SK-N-SH treated with all-trans-retinoic acid at 6 μM for 48 hours (cell line): ENCODE results near the gene DIP2C.

Source experiments
- ATAC-seq: fragments of 200-7000 bp; cut with Tn5 transposase; 3 replicates; pipeline ENCODE4 v1.9.1; 2020; ENCODE audit warnings: mild to moderate bottlenecking, moderate library complexity
- ARNTL ChIP-seq: fragments of 450-650 bp; formaldehyde crosslinking; IDR thresholded peaks from 2 replicates; pipeline ENCODE4 v1.5.0; 2020; ENCODE audit warnings: low read depth, mild to moderate bottlenecking, moderate library complexity, borderline replicate concordance
- BACH2 ChIP-seq: fragments of 250-450 bp; sonication (Bioruptor Pico); IDR thresholded peaks from 2 replicates; pipeline ENCODE4 v1.9.0; 2021; ENCODE audit warnings: mild to moderate bottlenecking, borderline replicate concordance
- CREB5 ChIP-seq: fragments of 250-450 bp; sonication (Bioruptor Pico); IDR thresholded peaks from 2 replicates; pipeline ENCODE4 v1.5.1; 2020; ENCODE audit warnings: low read depth, mild to moderate bottlenecking, moderate library complexity
- CSDC2 ChIP-seq: fragments of 250-450 bp; sonication (Bioruptor Pico); IDR thresholded peaks from 2 replicates; pipeline ENCODE4 v1.5.0; 2020; ENCODE audit warnings: mild to moderate bottlenecking, moderate library complexity
- CSRNP3 ChIP-seq: fragments of 250-450 bp; sonication (Bioruptor Pico); IDR thresholded peaks from 2 replicates; pipeline ENCODE4 v1.5.1; 2021; ENCODE audit warnings: mild to moderate bottlenecking, moderate library complexity
- ESRRG ChIP-seq: fragments of 250-450 bp; sonication (Bioruptor Pico); IDR thresholded peaks from 2 replicates; pipeline ENCODE4 v1.6.1; 2021; ENCODE audit warnings: mild to moderate bottlenecking
- GLIS3 ChIP-seq: fragments of 250-450 bp; sonication (Bioruptor Pico); IDR thresholded peaks from 2 replicates; pipeline ENCODE4 v1.5.0; 2020; ENCODE audit warnings: mild to moderate bottlenecking, moderate library complexity
- ISL1 ChIP-seq: fragments of 250-450 bp; sonication (Bioruptor Pico); IDR thresholded peaks from 2 replicates; pipeline ENCODE4 v2.1.2; 2022; ENCODE audit warnings: mild to moderate bottlenecking, moderate library complexity
- OSR1 ChIP-seq: fragments of 250-450 bp; sonication (Bioruptor Pico); IDR thresholded peaks from 2 replicates; pipeline ENCODE4 v1.8.0; 2022; ENCODE audit warnings: moderate library complexity, mild to moderate bottlenecking, inconsistent platforms
- PATZ1 ChIP-seq: fragments of 250-450 bp; sonication (Bioruptor Pico); IDR thresholded peaks from 2 replicates; pipeline ENCODE4 v1.8.0; 2020; ENCODE audit warnings: mild to moderate bottlenecking, moderate library complexity, borderline replicate concordance
- POU6F1 ChIP-seq: fragments of 250-450 bp; sonication (Bioruptor Pico); IDR thresholded peaks from 2 replicates; pipeline ENCODE4 v1.8.0; 2021; ENCODE audit warnings: low read depth, mild to moderate bottlenecking, moderate library complexity, borderline replicate concordance
- PPARA ChIP-seq: fragments of 250-450 bp; sonication (Bioruptor Pico); IDR thresholded peaks from 2 replicates; pipeline ENCODE4 v1.5.0; 2020; ENCODE audit warnings: mild to moderate bottlenecking, borderline replicate concordance
- RARB ChIP-seq: fragments of 250-450 bp; sonication (Bioruptor Pico); IDR thresholded peaks from 2 replicates; pipeline ENCODE4 v1.8.0; 2021; ENCODE audit warnings: mild to moderate bottlenecking, moderate library complexity
- SNAI2 ChIP-seq: fragments of 250-450 bp; sonication (Bioruptor Pico); IDR thresholded peaks from 2 replicates; pipeline ENCODE4 v1.5.0; 2020; ENCODE audit warnings: mild to moderate bottlenecking, moderate library complexity
- TCF4 ChIP-seq: fragments of 250-450 bp; sonication (Bioruptor Pico); IDR thresholded peaks from 2 replicates; pipeline ENCODE4 v1.8.0; 2021; ENCODE audit warnings: mild to moderate bottlenecking, moderate library complexity, borderline replicate concordance
- TOX ChIP-seq: fragments of 250-450 bp; sonication (Bioruptor Pico); IDR thresholded peaks from 2 replicates; pipeline ENCODE4 v1.8.0; 2021; ENCODE audit warnings: mild to moderate bottlenecking, moderate library complexity, borderline replicate concordance
- ZC3H10 ChIP-seq: fragments of 250-450 bp; sonication (Bioruptor Pico); IDR thresholded peaks from 2 replicates; pipeline ENCODE4 v1.5.1; 2021; ENCODE audit warnings: mild to moderate bottlenecking, moderate library complexity
- ZFP30 ChIP-seq: fragments of 450-650 bp; formaldehyde crosslinking; IDR thresholded peaks from 2 replicates; pipeline ENCODE4 v1.5.0; 2022; ENCODE audit warnings: mild to moderate bottlenecking, moderate library complexity
- ZNF70 ChIP-seq: fragments of 450-650 bp; formaldehyde crosslinking; IDR thresholded peaks from 2 replicates; pipeline ENCODE4 v1.5.0; 2020; ENCODE audit warnings: mild to moderate bottlenecking, moderate library complexity

Gene DIP2C

GRCh38 chr10:511849-512191 lies 177.6 kb downstream of the DIP2C start:
- no peak for ATAC-seq
- TF ChIP-seq BACH2 (CRISPR knock-in tag) (no peak), ESRRG (CRISPR knock-in tag) (no peak), POU6F1 (CRISPR knock-in tag) (no peak), RARB (no peak), CREB5 (CRISPR knock-in tag) (no peak), ZC3H10 (CRISPR knock-in tag) (no peak), TOX (no peak), CSDC2 (no peak), CSRNP3 (CRISPR knock-in tag) (no peak), ARNTL (CRISPR knock-in tag) (no peak), ZNF70 (no peak), OSR1 (CRISPR knock-in tag) (no peak), GLIS3 (CRISPR knock-in tag) (no peak), PPARA (CRISPR knock-in tag) (no peak), SNAI2 (CRISPR knock-in tag) (no peak), PATZ1 (CRISPR knock-in tag) (no peak), ISL1 (CRISPR knock-in tag) (no peak)
- TF ChIP-seq, all 23 proteins: peak for 0

GRCh38 chr10:511101-511848 lies 178.2 kb downstream of the DIP2C start:
- no peak for TF ChIP-seq CREB5 (CRISPR knock-in tag)
- TF ChIP-seq, all 23 proteins: peak for 0
- peak; percentile 98 for ATAC-seq

- no peak for TF ChIP-seq CREB5 (CRISPR knock-in tag)
- ATAC-seq: no peak
Observed at GRCh38 chr10:510415-510881, 179.0 kb downstream of the DIP2C start.

GRCh38 chr10:509361-510102 lies 179.9 kb downstream of the DIP2C start:
- TF ChIP-seq TCF4 (no peak), OSR1 (CRISPR knock-in tag) (no peak), ZFP30 (CRISPR knock-in tag) (no peak), ZNF70 (no peak)
- no peak for ATAC-seq
